ENCODE data around the gene PLXNB1. TPM values are rescaled to one million over a fixed set of nuclear protein-coding genes. Genes with fewer than 3 reads are reported as not detected.

Gene PLXNB1
- total RNA-seq, 2 experiments from 2014 or later = 3.7 to 5.1 TPM

DNA sequence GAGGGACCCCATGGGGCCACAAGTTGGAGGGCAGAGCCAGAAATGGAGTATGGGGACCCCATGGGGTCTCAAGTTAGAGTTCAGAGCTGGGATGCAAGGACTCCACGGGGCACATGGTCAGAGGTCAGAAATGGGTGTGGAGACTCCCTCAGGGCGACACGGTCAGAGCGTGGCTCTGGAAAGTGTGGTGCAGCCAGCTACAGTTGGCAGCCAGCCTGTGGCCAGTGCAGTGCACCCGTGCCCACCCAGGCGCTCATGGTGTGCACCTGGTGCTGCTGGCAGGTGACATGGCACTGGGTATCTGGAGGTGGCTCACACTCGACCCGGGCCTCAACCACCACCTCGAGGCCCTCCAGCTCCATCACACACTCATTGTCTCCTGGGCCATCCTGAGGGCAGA is 11.2 kb downstream of the PLXNB1 start:
- CTCF ChIA-PET = no interaction called here
- Mint-ChIP-seq H3K9me3 (ENCODE audit: low read depth) (no peaks in the 10 kb centered on the region), H3K4me1 (no peaks in the 10 kb centered on the region), H3K27me3 (no peaks in the 10 kb centered on the region), H3K4me3 (no peak overlapping the region), H3K27ac (no peak overlapping the region), H3K36me3 (ENCODE audit: low read depth) (no peaks in the 10 kb centered on the region)
- DNase-seq = no peak
- intact Hi-C loops (cut with DNase I, micrococcal nuclease) = no loop called here
- POLR2A ChIA-PET = no interaction called here
- ATAC-seq = no peak

DNA sequence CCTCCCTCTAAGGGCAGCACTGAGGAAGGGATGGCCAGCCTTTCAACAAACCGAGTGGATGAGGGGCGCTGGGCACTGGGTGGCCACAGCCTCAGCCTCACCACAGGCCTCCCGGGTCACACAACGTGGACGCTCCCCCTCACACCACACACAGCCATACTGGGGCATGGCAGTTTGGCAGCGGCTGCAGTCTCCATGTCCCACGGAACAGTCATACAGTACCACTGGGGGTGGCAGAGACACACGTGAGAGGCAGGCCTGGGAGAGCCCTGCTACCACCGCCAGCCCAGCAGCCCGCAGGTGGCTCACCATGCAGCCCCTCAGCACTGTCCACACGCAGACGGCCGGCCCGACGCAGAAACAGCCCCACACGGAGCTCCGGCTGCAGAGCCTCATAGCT is 11.7 kb downstream of the PLXNB1 start:
- H3K27ac Mint-ChIP-seq = no peak overlapping the region
- no peak for ATAC-seq
- no peaks in the 10 kb centered on the region for H3K4me1 Mint-ChIP-seq
- DNase-seq = no peak
- H3K9me3 Mint-ChIP-seq (ENCODE audit: low read depth) = no peaks in the 10 kb centered on the region
- no peak overlapping the region for H3K4me3 Mint-ChIP-seq
- H3K36me3 Mint-ChIP-seq (ENCODE audit: low read depth) = no peaks in the 10 kb centered on the region
- POLR2A ChIA-PET = no interaction called here
- H3K27me3 Mint-ChIP-seq = no peaks in the 10 kb centered on the region
- CTCF ChIA-PET = no interaction called here
- intact Hi-C loops (cut with DNase I, micrococcal nuclease) = no loop called here

DNA sequence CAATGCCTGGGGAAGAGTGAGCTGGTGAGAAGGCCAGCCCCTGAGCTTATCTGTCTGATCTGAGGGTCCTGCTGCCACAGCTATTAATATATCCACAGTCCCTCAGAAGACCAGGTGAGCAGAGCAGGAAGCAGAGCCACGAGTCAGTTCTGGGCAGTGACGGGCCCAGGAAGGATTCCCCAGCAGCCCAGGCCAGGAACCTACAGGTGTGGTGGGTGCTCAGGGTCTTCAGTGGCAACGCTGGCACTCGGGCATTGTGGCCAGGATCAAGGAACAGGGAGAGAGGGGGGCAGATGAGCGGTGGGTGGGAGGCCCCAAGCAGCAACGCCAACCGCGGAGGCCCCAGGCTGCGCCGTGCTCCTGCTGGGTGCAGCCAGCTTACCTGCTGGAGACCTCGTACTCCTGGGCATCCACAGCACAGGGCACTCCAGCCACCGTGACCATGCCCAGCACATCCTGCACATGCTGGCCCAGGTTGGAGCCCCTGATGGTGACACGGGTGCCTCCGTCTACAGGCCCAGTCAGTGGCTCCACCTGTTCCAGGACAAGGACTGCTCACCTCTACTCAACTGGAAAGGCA is 12.3 kb downstream of the PLXNB1 start:
- no peaks in the 10 kb centered on the region for H3K27me3 Mint-ChIP-seq
- no peaks in the 10 kb centered on the region for H3K36me3 Mint-ChIP-seq (ENCODE audit: low read depth)

DNA sequence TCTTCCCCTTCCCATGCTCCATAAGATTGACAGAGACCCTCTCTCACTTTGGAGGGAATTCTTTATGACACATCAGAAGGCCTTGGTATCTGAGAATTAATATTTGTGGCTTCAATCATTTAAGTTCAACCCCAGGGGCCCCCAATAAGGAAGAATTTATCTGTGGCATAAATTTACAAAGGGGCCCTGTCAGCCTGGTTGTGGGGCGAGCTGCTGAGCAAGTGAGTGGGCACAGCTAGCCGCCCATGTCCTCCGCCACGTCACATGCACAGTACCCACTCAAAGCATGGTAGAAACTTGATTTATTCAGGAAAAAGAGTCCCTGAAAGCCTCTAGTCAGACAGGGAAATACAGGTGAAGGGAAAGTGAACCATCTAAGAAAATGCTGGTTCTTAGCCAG is 13.3 kb downstream of the PLXNB1 start:
- POLR2A ChIA-PET = no interaction called here
- no peak overlapping the region for H3K27ac Mint-ChIP-seq
- no peaks in the 10 kb centered on the region for H3K36me3 Mint-ChIP-seq (ENCODE audit: low read depth)
- ATAC-seq (no peak), DNase-seq (no peak)
- H3K9me3 Mint-ChIP-seq (ENCODE audit: low read depth) = no peaks in the 10 kb centered on the region
- H3K4me3 Mint-ChIP-seq = no peak overlapping the region
- H3K4me1 Mint-ChIP-seq = no peaks in the 10 kb centered on the region
- no peaks in the 10 kb centered on the region for H3K27me3 Mint-ChIP-seq
- intact Hi-C loops (cut with DNase I, micrococcal nuclease) = no loop called here
- CTCF ChIA-PET = interaction anchor here (0.6 to 2.5 kb wide), 3 partner anchors 16 to 110 kb away, joined by 3 to 12 read pairs (median 6); no protein-coding TSS in a partner anchor

More for the DNA sequence above, 12.3 kb downstream of the PLXNB1 start:
- DNase-seq (no peak), ATAC-seq (no peak)
- H3K4me3 Mint-ChIP-seq = no peak overlapping the region
- no peaks in the 10 kb centered on the region for H3K9me3 Mint-ChIP-seq (ENCODE audit: low read depth)
- intact Hi-C loops (cut with DNase I, micrococcal nuclease) = no loop called here
- no peak overlapping the region for H3K27ac Mint-ChIP-seq
- CTCF ChIA-PET = no interaction called here
- H3K4me1 Mint-ChIP-seq = no peaks in the 10 kb centered on the region
- POLR2A ChIA-PET = no interaction called here

DNA sequence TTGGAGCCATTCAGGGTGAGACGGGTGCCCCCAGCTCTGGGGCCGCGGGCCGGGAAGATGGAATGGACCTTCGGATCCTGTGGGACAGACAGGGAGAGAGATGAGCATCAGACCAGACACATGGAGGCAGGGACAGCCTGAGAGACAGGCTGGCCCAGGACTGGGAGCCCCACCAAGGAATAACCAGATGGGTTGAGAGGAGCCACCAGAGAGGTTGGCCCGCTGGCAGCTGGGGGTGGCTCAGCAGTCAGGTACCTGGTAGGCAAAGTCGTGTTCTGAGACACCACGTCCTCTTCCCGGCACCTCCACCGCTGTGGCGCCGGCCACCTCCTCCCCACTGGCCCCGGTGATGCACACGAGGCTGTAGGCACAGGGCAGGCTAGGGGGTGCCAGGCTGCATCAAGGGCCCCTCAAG is 13.8 kb downstream of the PLXNB1 start:
- H3K27me3 Mint-ChIP-seq = no peaks in the 10 kb centered on the region
- CTCF ChIA-PET = interaction anchor here (0.6 to 2.5 kb wide), 3 partner anchors 15 to 109 kb away, joined by 3 to 12 read pairs (median 6); no protein-coding TSS in a partner anchor
- intact Hi-C loops (cut with DNase I, micrococcal nuclease) = no loop called here

DNA sequence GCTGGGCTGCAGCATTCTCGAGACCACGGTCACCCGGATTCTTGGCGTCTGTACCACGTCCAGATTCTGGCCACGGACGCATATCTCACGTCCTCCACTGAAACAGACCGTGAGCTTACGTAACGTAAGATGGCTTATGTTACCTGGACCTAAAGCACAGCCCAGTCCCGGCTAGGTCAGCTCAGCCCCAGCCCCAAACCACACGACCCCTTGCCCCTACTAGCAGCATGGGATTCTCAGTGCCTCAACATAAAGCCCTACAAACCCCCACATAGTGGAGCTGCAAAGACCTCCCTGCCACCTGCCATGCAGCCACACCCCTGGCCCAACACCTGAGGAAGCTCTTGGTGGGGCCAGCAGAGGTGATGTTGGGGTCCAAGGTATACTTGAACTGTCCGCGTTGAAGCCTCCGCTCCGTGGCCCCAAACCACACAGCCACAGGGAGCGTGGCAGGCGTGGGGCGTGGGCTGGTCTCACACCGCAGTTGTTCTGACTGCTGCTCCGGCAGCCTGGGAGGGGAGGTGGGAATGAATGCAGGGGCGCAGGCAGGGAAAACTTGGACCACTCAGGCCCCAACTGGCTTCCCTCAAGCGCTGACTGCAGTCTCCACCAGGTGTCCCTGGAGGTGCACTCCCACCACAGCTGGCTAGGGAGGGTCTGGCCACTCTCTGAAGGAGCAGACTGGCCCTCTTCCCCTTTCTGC is 14.5 kb downstream of the PLXNB1 start:
- no peak overlapping the region for H3K27ac Mint-ChIP-seq
- intact Hi-C loops (cut with DNase I, micrococcal nuclease) = no loop called here
- DNase-seq (no peak), ATAC-seq (no peak)
- no peaks in the 10 kb centered on the region for H3K4me1 Mint-ChIP-seq
- H3K9me3 Mint-ChIP-seq (ENCODE audit: low read depth) = no peaks in the 10 kb centered on the region
- ChIA-PET POLR2A (no interaction called here), CTCF (interaction anchor here (0.5 to 2.5 kb wide), 3 partner anchors 15 to 21 kb away, joined by 3 to 12 read pairs (median 6); no protein-coding TSS in a partner anchor)
- H3K36me3 Mint-ChIP-seq (ENCODE audit: low read depth) = no peaks in the 10 kb centered on the region
- H3K4me3 Mint-ChIP-seq = no peak overlapping the region
- no peaks in the 10 kb centered on the region for H3K27me3 Mint-ChIP-seq

More for the DNA sequence above, 13.8 kb downstream of the PLXNB1 start:
- ATAC-seq (no peak), DNase-seq (no peak)
- Mint-ChIP-seq H3K36me3 (ENCODE audit: low read depth) (no peaks in the 10 kb centered on the region), H3K4me3 (no peak overlapping the region), H3K4me1 (no peaks in the 10 kb centered on the region), H3K27ac (no peak overlapping the region), H3K9me3 (ENCODE audit: low read depth) (no peaks in the 10 kb centered on the region)
- POLR2A ChIA-PET = no interaction called here

DNA sequence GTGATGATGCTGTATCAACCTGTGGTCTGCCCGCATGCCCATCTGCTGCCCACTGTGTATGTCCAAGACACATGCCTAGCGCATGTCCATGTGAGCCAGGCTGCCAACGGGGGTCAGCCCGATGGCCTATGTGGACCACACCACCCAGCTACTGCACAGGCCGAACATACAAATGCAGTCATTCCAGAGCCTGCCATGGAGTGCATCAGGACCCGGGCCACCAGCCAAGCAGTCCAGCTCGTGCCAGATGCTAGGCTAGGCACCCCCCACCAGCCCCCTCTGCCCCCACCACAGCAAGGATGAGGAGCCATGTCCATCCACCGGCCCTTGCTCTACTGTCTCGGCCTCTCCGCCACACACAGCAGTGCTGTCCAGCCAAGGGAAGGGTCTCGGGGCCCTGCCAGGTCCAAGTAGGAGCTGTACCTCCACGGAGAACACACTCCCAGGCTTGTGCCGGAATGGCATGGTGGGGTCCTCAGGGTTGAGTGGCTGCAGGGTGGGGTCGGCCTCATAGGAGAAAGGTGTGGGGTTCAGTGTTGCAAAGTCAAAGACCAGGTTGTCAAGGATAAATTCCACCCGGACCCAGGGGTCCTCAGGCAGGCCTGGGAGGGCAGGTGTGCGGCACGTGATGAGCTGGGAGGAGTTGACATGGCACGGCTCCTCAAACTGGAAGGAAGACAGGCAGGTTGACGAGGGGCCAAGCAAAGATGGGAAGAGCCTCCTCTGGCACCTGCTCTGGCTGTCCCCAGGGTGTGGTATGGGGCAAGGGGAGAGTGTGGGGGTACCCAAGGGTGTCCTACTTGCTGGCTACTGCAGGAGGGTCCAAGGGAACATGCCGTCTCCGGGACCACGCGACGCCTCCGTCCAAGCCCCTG is 15.3 kb downstream of the PLXNB1 start:
- H3K36me3 Mint-ChIP-seq (ENCODE audit: low read depth) = no peaks in the 10 kb centered on the region
- POLR2A ChIA-PET = no interaction called here
- H3K4me3 Mint-ChIP-seq = no peak overlapping the region
- H3K27ac Mint-ChIP-seq = no peak overlapping the region
- H3K4me1 Mint-ChIP-seq = no peaks in the 10 kb centered on the region
- no peaks in the 10 kb centered on the region for H3K27me3 Mint-ChIP-seq
- CTCF ChIA-PET = interaction anchor here (0.5 to 2.6 kb wide), 4 partner anchors 14 to 1599 kb away, joined by 3 to 12 read pairs (median 6); no protein-coding TSS in a partner anchor
- intact Hi-C loops (cut with DNase I, micrococcal nuclease) = no loop called here
- DNase-seq = no peak
- no peaks in the 10 kb centered on the region for H3K9me3 Mint-ChIP-seq (ENCODE audit: low read depth)
- ATAC-seq = no peak

DNA sequence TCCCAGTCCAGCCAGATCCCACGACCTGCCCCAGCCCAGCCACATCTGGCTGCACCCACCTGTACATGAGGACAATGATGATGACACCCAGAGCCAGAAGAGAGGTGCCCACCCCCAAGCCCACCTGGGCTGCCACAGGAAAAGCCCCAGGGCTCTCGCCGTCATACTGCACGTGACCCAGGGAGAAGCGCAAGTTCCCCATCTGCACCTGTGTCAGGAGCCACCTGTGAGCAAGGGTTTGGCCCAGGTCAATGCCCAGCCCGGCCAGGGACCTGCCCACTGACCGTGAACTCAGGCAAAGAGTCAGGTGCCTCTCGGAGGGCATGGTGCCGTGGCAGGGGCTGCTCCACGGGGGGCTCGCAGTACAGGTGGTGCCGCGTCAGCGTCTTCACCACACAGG is 16.3 kb downstream of the PLXNB1 start:
- no peak for ATAC-seq

DNA sequence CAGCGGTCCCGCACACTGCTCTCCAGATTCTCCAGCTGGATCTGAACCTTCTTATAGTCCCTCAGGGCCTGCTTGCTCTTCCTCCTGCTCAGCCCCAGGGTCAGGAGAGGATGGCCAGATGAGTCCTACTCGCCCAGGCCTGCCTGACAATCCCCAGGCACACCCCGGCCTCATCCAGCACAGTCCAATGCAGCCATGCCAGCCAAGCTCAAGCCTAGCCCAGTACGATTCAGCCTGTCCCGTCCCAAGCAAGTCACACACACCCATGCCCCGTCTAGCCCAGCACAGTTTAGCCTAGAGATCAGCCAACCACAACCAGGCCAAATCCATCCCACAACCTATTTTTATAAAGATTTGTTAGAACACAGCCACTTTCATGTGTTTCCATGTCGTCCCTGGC is 16.8 kb downstream of the PLXNB1 start:
- no peak for DNase-seq
- Mint-ChIP-seq H3K27ac (no peak overlapping the region), H3K4me3 (no peak overlapping the region), H3K4me1 (no peaks in the 10 kb centered on the region), H3K27me3 (no peaks in the 10 kb centered on the region), H3K9me3 (ENCODE audit: low read depth) (no peaks in the 10 kb centered on the region), H3K36me3 (ENCODE audit: low read depth) (no peaks in the 10 kb centered on the region)
- intact Hi-C loops (cut with DNase I, micrococcal nuclease) = no loop called here
- ATAC-seq = no peak
- CTCF ChIA-PET = interaction anchor here (0.6 to 2.6 kb wide), 3 partner anchors 12 to 326 kb away, joined by 3 to 8 read pairs (median 7); no protein-coding TSS in a partner anchor
- POLR2A ChIA-PET = no interaction called here

More for the DNA sequence above, 16.3 kb downstream of the PLXNB1 start:
- ChIA-PET CTCF (interaction anchor here (2.6 kb wide), 1 partner anchor 22 kb away, joined by 8 read pairs; no protein-coding TSS in a partner anchor), POLR2A (no interaction called here)
- Mint-ChIP-seq H3K36me3 (ENCODE audit: low read depth) (no peaks in the 10 kb centered on the region), H3K27me3 (no peaks in the 10 kb centered on the region), H3K27ac (no peak overlapping the region), H3K4me1 (no peaks in the 10 kb centered on the region), H3K4me3 (no peak overlapping the region), H3K9me3 (ENCODE audit: low read depth) (no peaks in the 10 kb centered on the region)
- DNase-seq = no peak
- intact Hi-C loops (cut with DNase I, micrococcal nuclease) = no loop called here

DNA sequence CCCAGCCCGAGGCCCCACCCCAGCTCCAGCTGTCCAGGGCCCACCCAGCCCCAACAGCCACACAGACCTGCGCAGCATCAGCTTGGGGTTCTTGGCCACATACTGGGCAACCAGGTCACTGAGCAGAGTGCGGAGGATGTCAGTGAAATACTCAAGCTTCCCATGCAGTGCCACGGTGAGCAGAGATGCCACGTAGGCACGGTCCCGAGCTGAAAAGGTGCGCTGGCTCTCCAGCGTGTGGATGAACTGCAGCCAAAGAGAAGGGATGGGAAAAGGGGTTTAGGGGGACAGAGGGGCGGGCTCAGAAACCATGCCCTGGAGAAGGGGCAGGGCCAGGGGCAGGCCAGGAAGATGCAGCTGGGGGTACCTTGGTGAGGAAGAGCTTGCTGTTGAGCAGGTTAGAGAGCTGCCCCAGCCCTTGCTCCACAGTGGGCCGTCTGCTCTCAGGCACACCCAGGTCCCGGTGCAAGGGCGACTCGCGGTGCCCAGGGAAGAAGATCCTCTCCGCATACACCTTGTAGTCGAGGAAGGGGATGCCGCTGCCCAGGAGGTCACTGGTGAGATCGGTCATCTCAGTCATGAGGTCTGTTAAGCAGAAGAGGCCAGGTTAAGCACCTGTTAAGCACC is 17.4 kb downstream of the PLXNB1 start:
- no peaks in the 10 kb centered on the region for H3K4me1 Mint-ChIP-seq
- intact Hi-C loops (cut with DNase I, micrococcal nuclease) = no loop called here
- DNase-seq (no peak), ATAC-seq (no peak)
- ChIA-PET POLR2A (no interaction called here), CTCF (interaction anchor here (0.6 to 2.6 kb wide), 3 partner anchors 11 to 327 kb away, joined by 3 to 8 read pairs (median 7); no protein-coding TSS in a partner anchor)
- no peak overlapping the region for H3K4me3 Mint-ChIP-seq
- no peaks in the 10 kb centered on the region for H3K36me3 Mint-ChIP-seq (ENCODE audit: low read depth)
- H3K27ac Mint-ChIP-seq = no peak overlapping the region
- H3K27me3 Mint-ChIP-seq = no peaks in the 10 kb centered on the region
- H3K9me3 Mint-ChIP-seq (ENCODE audit: low read depth) = no peaks in the 10 kb centered on the region
